IMR-90 (cell line): ENCODE data around the gene GPR17. TPM values are rescaled to one million over a fixed set of nuclear protein-coding genes. Genes with fewer than 3 reads are reported as not detected.

Experiments
- ATAC-seq: fragments of 200-7000 bp; cut with Tn5 transposase; 2 replicates; pipeline ENCODE4 v1.9.1; 2020; ENCODE audit warnings: low read depth, mild to moderate bottlenecking, moderate library complexity
- BruUV-seq: library from RNA; stranded (reverse); fragments of 400-500 nt; replicated peaks from 2 replicates; lab custom pipeline; 2021; lab: Mats Ljungman, UMichigan
- CTCF ChIA-PET: fragments of 300-600 bp; formaldehyde crosslinking; extraction: SDS; loops from one replicate; lab custom pipeline; 2021; ENCODE audit warnings: antibody characterized with exemption; lab: Yijun Ruan, JAX
- POLR2A ChIA-PET: fragments of 300-600 bp; sonication (Branson Sonifier 250); formaldehyde crosslinking; loops from one replicate; lab custom pipeline; 2022; ENCODE audit warnings: antibody characterized with exemption; ENCODE audit not compliant: unreplicated experiment; lab: Charles Lee
- DNase-seq: peaks from one replicate; pipeline ENCODE4 v3.0.0; 2013
- H2AFZ ChIP-seq: replicated peaks from 2 replicates; pipeline ENCODE3; 2013; ENCODE audit warnings: low read length, mild to moderate bottlenecking; ENCODE audit not compliant: poor library complexity
- H2AK5ac ChIP-seq: 2 replicates; pipeline ENCODE4 v1.6.1; 2013; ENCODE audit warnings: low read depth, low read length, inconsistent platforms
- H2AK9ac ChIP-seq: replicated peaks from 2 replicates; pipeline ENCODE3; 2013; ENCODE audit warnings: mild to moderate bottlenecking, low read depth, low read length, moderate library complexity; ENCODE audit not compliant: poor library complexity
- H2BK120ac ChIP-seq: 2 replicates; pipeline ENCODE4 v1.6.1; 2013; ENCODE audit warnings: low read depth, low read length, inconsistent platforms
- H2BK15ac ChIP-seq: 3 replicates; pipeline ENCODE4 v1.6.1; 2013; ENCODE audit warnings: low read depth, low read length, inconsistent platforms
- H2BK20ac ChIP-seq: 2 replicates; pipeline ENCODE4 v1.6.1; 2013; ENCODE audit warnings: low read depth, mild to moderate bottlenecking, inconsistent platforms, low read length, moderate library complexity
- H2BK5ac ChIP-seq: 2 replicates; pipeline ENCODE4 v1.6.1; 2013; ENCODE audit warnings: mild to moderate bottlenecking, low read depth, low read length, inconsistent platforms; ENCODE audit not compliant: poor library complexity, severe bottlenecking
- H3K14ac ChIP-seq: replicated peaks from 2 replicates; pipeline ENCODE4 v1.6.1; 2013; ENCODE audit warnings: low read depth, low read length, inconsistent platforms
- H3K18ac ChIP-seq: 2 replicates; pipeline ENCODE4 v1.6.1; 2013; ENCODE audit warnings: low read depth, low read length, control low read depth
- H3K23ac ChIP-seq: 2 replicates; pipeline ENCODE4 v1.6.1; 2013; ENCODE audit warnings: low read depth, low read length, inconsistent platforms
- H3K27ac ChIP-seq: 2 replicates; pipeline ENCODE4 v1.5.1; 2013; ENCODE audit warnings: mild to moderate bottlenecking, control low read depth, low read length; ENCODE audit not compliant: insufficient read depth
- H3K27me3 ChIP-seq: 2 replicates; pipeline ENCODE4 v1.6.1; 2013; ENCODE audit warnings: low read length; ENCODE audit not compliant: control insufficient read depth, insufficient read depth
- H3K36me3 ChIP-seq: 2 replicates; pipeline ENCODE4 v1.6.1; 2013; ENCODE audit warnings: low read length, mixed read lengths; ENCODE audit not compliant: control insufficient read depth, insufficient read depth
- H3K4ac ChIP-seq: 2 replicates; pipeline ENCODE4 v1.6.1; 2013; ENCODE audit warnings: low read depth, low read length, inconsistent platforms
- H3K4me1 ChIP-seq: 2 replicates; pipeline ENCODE4 v1.6.1; 2013; ENCODE audit warnings: low read length, mixed read lengths; ENCODE audit not compliant: control insufficient read depth, insufficient read depth
- H3K4me2 ChIP-seq: 2 replicates; pipeline ENCODE4 v1.6.1; 2013; ENCODE audit warnings: low read depth, mild to moderate bottlenecking, control low read depth, low read length, moderate library complexity
- H3K4me3 ChIP-seq: 2 replicates; pipeline ENCODE4 v1.5.1; 2013; ENCODE audit warnings: low read depth, mild to moderate bottlenecking, control low read depth, low read length, moderate library complexity; ENCODE audit not compliant: insufficient read depth
- H3K56ac ChIP-seq: 2 replicates; pipeline ENCODE4 v1.6.1; 2013; ENCODE audit warnings: low read length, inconsistent platforms; ENCODE audit not compliant: insufficient read depth; ENCODE audit errors: extremely low read depth
- H3K79me1 ChIP-seq, 2 experiments: 2 replicates each; pipeline ENCODE4 v1.6.1; 2013; ENCODE audit warnings: low read length in 2 of 2, inconsistent platforms in 1 of 2, low read depth in 1 of 2
- H3K9ac ChIP-seq: 2 replicates; pipeline ENCODE4 v1.6.1; 2013; ENCODE audit warnings: low read depth, low read length, control low read depth
- H3K9me1 ChIP-seq: 2 replicates; pipeline ENCODE4 v1.6.1; 2013; ENCODE audit warnings: low read length, inconsistent platforms; ENCODE audit not compliant: insufficient read depth
- H3K9me3 ChIP-seq: 2 replicates; pipeline ENCODE4 v1.6.1; 2013; ENCODE audit warnings: low read length; ENCODE audit not compliant: control insufficient read depth, insufficient read depth
- H4K20me1 ChIP-seq: 2 replicates; pipeline ENCODE4 v1.6.1; 2013; ENCODE audit warnings: low read length, inconsistent platforms; ENCODE audit not compliant: insufficient read depth
- H4K5ac ChIP-seq: 2 replicates; pipeline ENCODE4 v1.6.1; 2013; ENCODE audit warnings: mild to moderate bottlenecking, low read depth, low read length, control low read depth
- H4K8ac ChIP-seq, 2 experiments: 2 replicates each; pipeline ENCODE4 v1.6.1; 2013; ENCODE audit warnings: low read depth in 2 of 2, low read length in 2 of 2, control low read depth in 1 of 2, inconsistent platforms in 1 of 2
- H4K91ac ChIP-seq: 2 replicates; pipeline ENCODE4 v1.6.1; 2013; ENCODE audit warnings: low read depth, low read length, inconsistent platforms; ENCODE audit not compliant: insufficient read depth
- CEBPB ChIP-seq: IDR thresholded peaks from 2 replicates; pipeline ENCODE4 v1.6.1; 2012; ENCODE audit warnings: low read depth, low read length, improper control_type of control experiment
- CHD1 ChIP-seq: IDR thresholded peaks from 2 replicates; pipeline ENCODE4 v1.6.1; 2012; ENCODE audit warnings: low read depth, low read length, improper control_type of control experiment
- FOS ChIP-seq: fragments of 150-350 bp; IDR thresholded peaks from 2 replicates; pipeline ENCODE4 v1.6.1; 2016; ENCODE audit warnings: low read depth, low read length
- MAZ ChIP-seq: IDR thresholded peaks from 2 replicates; pipeline ENCODE4 v1.6.1; 2012; ENCODE audit warnings: low read depth, mild to moderate bottlenecking, low read length, improper control_type of control experiment, moderate library complexity, borderline replicate concordance
- MXI1 ChIP-seq: IDR thresholded peaks from 2 replicates; pipeline ENCODE4 v1.6.1; 2012; ENCODE audit warnings: low read depth, mild to moderate bottlenecking, low read length, moderate library complexity, borderline replicate concordance
- NFE2L2 ChIP-seq: fragments of 150-350 bp; IDR thresholded peaks from 2 replicates; pipeline ENCODE4 v1.6.1; 2016; ENCODE audit warnings: low read depth, mild to moderate bottlenecking, low read length
- POLR2A ChIP-seq: IDR thresholded peaks from 2 replicates; pipeline ENCODE4 v1.6.1; 2012; ENCODE audit warnings: mild to moderate bottlenecking, low read depth, low read length
- SMC3 ChIP-seq: fragments of 150-350 bp; IDR thresholded peaks from 2 replicates; pipeline ENCODE4 v1.6.1; 2016; ENCODE audit warnings: low read depth, mild to moderate bottlenecking, antibody characterized with exemption, low read length, moderate library complexity
- WGBS, 2 experiments: methylation state at CpG; one replicate each; pipeline versions ENCODE4 v1.1.5 to v1.1.7; 2013; ENCODE audit warnings: missing lambda C conversion rate in 2 of 2; ENCODE audit not compliant: insufficient read length in 1 of 2; ENCODE audit errors: extremely low coverage in 2 of 2; 5-methylcytosine and 5-hydroxymethylcytosine counted together
- dilution Hi-C: fragments of 300-500 bp; cut with HindIII; formaldehyde crosslinking; loops from one replicate; pipeline ENCODE4 v1.14.3; 2018; ENCODE audit warnings: low sequenced_read_pairs; ENCODE audit not compliant: unreplicated experiment
- in situ Hi-C: fragments of 300-500 bp; cut with MboI; formaldehyde crosslinking; loops from 3 replicates; pipeline ENCODE4 v1.14.3; 2019; ENCODE audit warnings: low sequenced_read_pairs, inconsistent platforms, mixed read lengths
- intact Hi-C: fragments of 100-400 bp; cut with micrococcal nuclease; formaldehyde crosslinking; loops from 2 replicates; pipeline ENCODE4 v1.10.0; 2022
- polyA plus RNA-seq, 3 experiments: library from polyadenylated mRNA; depleted of rRNA; stranded (reverse); fragments of >200 nt; gene quantifications; 2 replicates each; pipeline ENCODE4 v1.2.3, GENCODE V29; 2012; ENCODE audit warnings: low replicate concordance in 1 of 3
- total RNA-seq: library from RNA; depleted of rRNA; stranded (reverse); fragments of >200 nt; gene quantifications from 2 replicates; pipeline ENCODE4 v1.2.3, GENCODE V29; 2012
- TF ChIP-seq, protein P1 (sequence below): fragments of 150-350 bp; IDR thresholded peaks from 2 replicates; pipeline ENCODE4 v1.6.1; 2017; ENCODE audit warnings: mild to moderate bottlenecking, antibody characterized with exemption, low read length, low read depth
- TF ChIP-seq, protein P2 (sequence below): conservative IDR thresholded peaks from 2 replicates; pipeline ENCODE4 v1.5.1; 2012; ENCODE audit warnings: mild to moderate bottlenecking, low read depth, low read length, improper control_type of control experiment

The GPR17 gene
- total and polyA plus RNA-seq, 2 of the 4 experiments (the other 2 are of a cell fraction): not detected

DNA sequence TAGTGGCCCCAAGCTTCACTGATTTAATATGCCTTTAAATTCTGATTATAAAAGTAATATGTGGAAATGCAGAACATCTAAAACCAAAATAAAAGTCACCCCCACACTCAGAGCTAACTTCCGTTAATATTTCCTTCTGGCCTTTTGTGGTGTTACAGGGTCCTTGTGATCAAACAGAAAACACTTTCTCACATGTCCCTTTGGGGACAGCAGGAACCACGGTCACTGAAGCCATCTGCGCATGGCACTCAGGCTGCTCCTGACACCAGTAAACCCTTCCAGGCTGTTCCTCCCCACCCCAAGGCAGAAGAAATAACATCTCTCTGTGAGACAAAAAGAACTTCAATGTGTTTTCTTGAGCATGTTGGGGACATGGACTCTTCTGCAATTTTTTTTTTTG is 25.1 kb upstream of the GPR17 start:
- 100% methylated on average over 1 of the region's 3 CpGs; no CpG with 5 or more reads in 1 of the 2 experiments for WGBS, 2 experiments

More for the DNA sequence above, 25.1 kb upstream of the GPR17 start:
- no peak overlapping the region for H2BK5ac ChIP-seq
- DNase-seq: no peak
- H3K14ac ChIP-seq: no peak overlapping the region
- H2BK20ac ChIP-seq: no peak overlapping the region
- ChIA-PET POLR2A (no interaction called here), CTCF (no interaction called here)
- no peak overlapping the region for H3K4me2 ChIP-seq
- no peak overlapping the region for H2BK15ac ChIP-seq
- H3K4me3 ChIP-seq: no peak overlapping the region
- H2AFZ ChIP-seq: no peak overlapping the region
- no peak for ATAC-seq
- no peak overlapping the region for H4K5ac ChIP-seq
- H3K36me3 ChIP-seq: no peaks in the 10 kb centered on the region
- H3K4me1 ChIP-seq: peaks cover 5% of the 10 kb centered on the region
- H3K79me1 ChIP-seq: no peaks in the 10 kb centered on the region
- H2BK120ac ChIP-seq: no peak overlapping the region
- H3K23ac ChIP-seq: no peak overlapping the region
- BruUV-seq: no TSS peak
- dilution Hi-C loops: no loop called here
- H3K27me3 ChIP-seq: no peaks in the 10 kb centered on the region; the same call in 1 of the 2 replicates
- no peak overlapping the region for H2AK9ac ChIP-seq
- in situ Hi-C loops: no loop called here
- no peak overlapping the region for H3K9ac ChIP-seq
- no peak for TF ChIP-seq FOS
- no peak for TF ChIP-seq MAZ
- no peak for TF ChIP-seq CHD1
- no peak for TF ChIP-seq MXI1
- TF ChIP-seq NFE2L2: no peak
- no peak for TF ChIP-seq CEBPB
- no peak for TF ChIP-seq SMC3
- TF ChIP-seq, protein P1, sequence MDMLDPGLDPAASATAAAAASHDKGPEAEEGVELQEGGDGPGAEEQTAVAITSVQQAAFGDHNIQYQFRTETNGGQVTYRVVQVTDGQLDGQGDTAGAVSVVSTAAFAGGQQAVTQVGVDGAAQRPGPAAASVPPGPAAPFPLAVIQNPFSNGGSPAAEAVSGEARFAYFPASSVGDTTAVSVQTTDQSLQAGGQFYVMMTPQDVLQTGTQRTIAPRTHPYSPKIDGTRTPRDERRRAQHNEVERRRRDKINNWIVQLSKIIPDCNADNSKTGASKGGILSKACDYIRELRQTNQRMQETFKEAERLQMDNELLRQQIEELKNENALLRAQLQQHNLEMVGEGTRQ: no peak
- TF ChIP-seq, protein P2, sequence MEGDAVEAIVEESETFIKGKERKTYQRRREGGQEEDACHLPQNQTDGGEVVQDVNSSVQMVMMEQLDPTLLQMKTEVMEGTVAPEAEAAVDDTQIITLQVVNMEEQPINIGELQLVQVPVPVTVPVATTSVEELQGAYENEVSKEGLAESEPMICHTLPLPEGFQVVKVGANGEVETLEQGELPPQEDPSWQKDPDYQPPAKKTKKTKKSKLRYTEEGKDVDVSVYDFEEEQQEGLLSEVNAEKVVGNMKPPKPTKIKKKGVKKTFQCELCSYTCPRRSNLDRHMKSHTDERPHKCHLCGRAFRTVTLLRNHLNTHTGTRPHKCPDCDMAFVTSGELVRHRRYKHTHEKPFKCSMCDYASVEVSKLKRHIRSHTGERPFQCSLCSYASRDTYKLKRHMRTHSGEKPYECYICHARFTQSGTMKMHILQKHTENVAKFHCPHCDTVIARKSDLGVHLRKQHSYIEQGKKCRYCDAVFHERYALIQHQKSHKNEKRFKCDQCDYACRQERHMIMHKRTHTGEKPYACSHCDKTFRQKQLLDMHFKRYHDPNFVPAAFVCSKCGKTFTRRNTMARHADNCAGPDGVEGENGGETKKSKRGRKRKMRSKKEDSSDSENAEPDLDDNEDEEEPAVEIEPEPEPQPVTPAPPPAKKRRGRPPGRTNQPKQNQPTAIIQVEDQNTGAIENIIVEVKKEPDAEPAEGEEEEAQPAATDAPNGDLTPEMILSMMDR: no peak
- no peak for TF ChIP-seq POLR2A
- H3K9me3 ChIP-seq: no peaks in the 10 kb centered on the region
- no peak overlapping the region for H4K91ac ChIP-seq
- no peak overlapping the region for H4K8ac ChIP-seq
- no peak overlapping the region for H3K56ac ChIP-seq
- H3K4ac ChIP-seq: no peak overlapping the region
- H3K27ac ChIP-seq: no peak overlapping the region
- H3K18ac ChIP-seq: no peak overlapping the region
- intact Hi-C loops: no loop called here
- H2AK5ac ChIP-seq: 0 out of 2 replicates have a peak overlapping the region, but pooled peaks have one; percentile 5
- no peaks in the 10 kb centered on the region for H4K20me1 ChIP-seq
- peaks cover 6% of the 10 kb centered on the region; the same call in 1 of the 2 replicates for H3K9me1 ChIP-seq
